ENCODE results near the gene RALGPS2. TPM values are rescaled to one million over a fixed set of nuclear protein-coding genes. Genes with fewer than 3 reads are reported as not detected.
A peak's percentile ranks its signal among the peaks of the same experiment; 100 is the strongest.

RALGPS2 gene
- total and polyA plus RNA-seq, 9 of the 15 experiments (the other 6 are each of a cell fraction or from before 2014, with no cell fraction given) = 0.28 to 6.5 (median 2.6) TPM

DNA sequence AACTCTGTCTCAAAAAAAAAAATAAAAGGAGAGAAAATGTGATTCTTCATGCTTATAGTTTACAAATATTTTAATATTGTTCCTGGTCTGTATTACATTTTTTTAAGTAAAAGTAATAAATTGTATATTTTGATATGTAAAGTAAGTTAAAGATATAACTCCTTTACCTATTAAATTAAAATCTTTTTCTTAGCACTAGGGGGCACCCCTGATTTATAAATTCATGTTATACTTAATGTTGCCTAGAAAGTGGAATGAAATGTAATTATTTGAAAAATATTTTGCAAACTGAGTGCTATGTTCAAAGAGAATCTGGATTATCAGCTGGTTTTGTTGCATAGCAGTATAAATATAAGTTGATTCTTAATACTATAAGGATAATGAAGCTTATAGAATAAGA is 49.2 kb downstream of the RALGPS2 start:
- H3K9me3 ChIP-seq (replicated peaks; ENCODE audit: control insufficient read depth, insufficient read depth, low read depth, low read length) = no peaks in the 10 kb centered on the region; the same call in 1 of the 2 replicates
- H3K4me2 ChIP-seq (ENCODE audit: insufficient read depth, low read length) = no peak overlapping the region
- intact Hi-C loops (cut with micrococcal nuclease) = loop anchor here (1.0 to 5.0 kb wide), 3 partner anchors 308 to 595 kb away; partner anchors contain the start of gene TOR3A
- POLR2A ChIA-PET = no interaction called here
- no peak overlapping the region for H3K27ac ChIP-seq (ENCODE audit: extremely low read depth, low read depth, low read length)
- peak in 1 of 4 experiments; percentile 37 for DNase-seq (ENCODE audit: extremely low read depth in 1 of 4, low spot score in 3 of 4)
- no peak overlapping the region for H2AFZ ChIP-seq (ENCODE audit: low read depth, low read length)
- CTCF ChIA-PET (ENCODE audit: low intra/inter-chr PET ratio) = interaction anchor here (0.9 to 1.5 kb wide), 6 partner anchors 228 to 1036 kb away, joined by 3 to 6 read pairs (median 4); no protein-coding TSS in a partner anchor
- no peaks in the 10 kb centered on the region for H4K20me1 ChIP-seq (replicated peaks; ENCODE audit: control insufficient read depth, insufficient read depth, low read length)
- no TSS peak for BruUV-seq (replicated peaks)
- no peaks in the 10 kb centered on the region for H3K36me3 ChIP-seq (ENCODE audit: control insufficient read depth, insufficient read depth, low read length)
- in situ Hi-C loops (cut with MboI) = no loop called here
- H3K9me1 ChIP-seq (ENCODE audit: control insufficient read depth, insufficient read depth, low read length) = no peaks in the 10 kb centered on the region
- no peak for FAIRE-seq
- H3K27me3 ChIP-seq (ENCODE audit: control insufficient read depth in 2 of 2, insufficient read depth in 2 of 2, low read length in 2 of 2) = no peaks in the 10 kb centered on the region
- peak; percentile 59; the same call in 1 of the 3 replicates for ATAC-seq
- no peaks in the 10 kb centered on the region for H3K79me2 ChIP-seq (ENCODE audit: control insufficient read depth, insufficient read depth, low read length)
- H3K4me3 ChIP-seq = no peak overlapping the region
- no peaks in the 10 kb centered on the region for H3K4me1 ChIP-seq (replicated peaks in 1 of 2; ENCODE audit: control insufficient read depth in 2 of 2, insufficient read depth in 2 of 2, low read length in 2 of 2)
- H3K9ac ChIP-seq (ENCODE audit: insufficient read depth in 1 of 2, low read depth in 2 of 2, low read length in 2 of 2) = no peak overlapping the region
- TF ChIP-seq L3MBTL2 (IDR thresholded peaks at IDR 0.05) (no peak), ZNF785 (CRISPR knock-in tag; IDR thresholded peaks at IDR 0.05) (no peak), RAD21 (CRISPR knock-in tag; conservative IDR thresholded peaks at IDR 0.05 in 1 of 2, IDR thresholded peaks at IDR 0.05 in 1 of 2) (peak; percentile 78 to 81), ZNF512 (tag; IDR thresholded peaks at IDR 0.05) (no peak), REST (IDR thresholded peaks at IDR 0.05; ENCODE audit: borderline replicate concordance) (peak; percentile 49; the same call in 1 of the 2 replicates), REST (CRISPR knock-in tag; IDR thresholded peaks at IDR 0.05; ENCODE audit: low read depth) (no peak)
- TF ChIP-seq, protein P1, sequence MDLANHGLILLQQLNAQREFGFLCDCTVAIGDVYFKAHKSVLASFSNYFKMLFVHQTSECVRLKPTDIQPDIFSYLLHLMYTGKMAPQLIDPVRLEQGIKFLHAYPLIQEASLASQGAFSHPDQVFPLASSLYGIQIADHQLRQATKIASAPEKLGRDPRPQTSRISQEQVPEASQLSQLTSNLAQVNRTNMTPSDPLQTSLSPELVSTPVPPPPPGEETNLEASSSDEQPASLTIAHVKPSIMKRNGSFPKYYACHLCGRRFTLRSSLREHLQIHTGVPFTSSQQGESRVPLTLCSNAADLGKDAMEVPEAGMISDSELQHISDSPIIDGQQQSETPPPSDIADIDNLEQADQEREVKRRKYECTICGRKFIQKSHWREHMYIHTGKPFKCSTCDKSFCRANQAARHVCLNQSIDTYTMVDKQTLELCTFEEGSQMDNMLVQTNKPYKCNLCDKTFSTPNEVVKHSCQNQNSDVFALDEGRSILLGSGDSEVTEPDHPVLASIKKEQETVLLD (IDR thresholded peaks at IDR 0.05) = no peak
- TF ChIP-seq, protein P2, sequence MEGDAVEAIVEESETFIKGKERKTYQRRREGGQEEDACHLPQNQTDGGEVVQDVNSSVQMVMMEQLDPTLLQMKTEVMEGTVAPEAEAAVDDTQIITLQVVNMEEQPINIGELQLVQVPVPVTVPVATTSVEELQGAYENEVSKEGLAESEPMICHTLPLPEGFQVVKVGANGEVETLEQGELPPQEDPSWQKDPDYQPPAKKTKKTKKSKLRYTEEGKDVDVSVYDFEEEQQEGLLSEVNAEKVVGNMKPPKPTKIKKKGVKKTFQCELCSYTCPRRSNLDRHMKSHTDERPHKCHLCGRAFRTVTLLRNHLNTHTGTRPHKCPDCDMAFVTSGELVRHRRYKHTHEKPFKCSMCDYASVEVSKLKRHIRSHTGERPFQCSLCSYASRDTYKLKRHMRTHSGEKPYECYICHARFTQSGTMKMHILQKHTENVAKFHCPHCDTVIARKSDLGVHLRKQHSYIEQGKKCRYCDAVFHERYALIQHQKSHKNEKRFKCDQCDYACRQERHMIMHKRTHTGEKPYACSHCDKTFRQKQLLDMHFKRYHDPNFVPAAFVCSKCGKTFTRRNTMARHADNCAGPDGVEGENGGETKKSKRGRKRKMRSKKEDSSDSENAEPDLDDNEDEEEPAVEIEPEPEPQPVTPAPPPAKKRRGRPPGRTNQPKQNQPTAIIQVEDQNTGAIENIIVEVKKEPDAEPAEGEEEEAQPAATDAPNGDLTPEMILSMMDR (IDR thresholded peaks at IDR 0.05 in 2 of 3, conservative IDR thresholded peaks at IDR 0.05 in 1 of 3; ENCODE audit: insufficient read depth in 2 of 3, low read depth in 1 of 3, low read length in 3 of 3) = peak in 2 of 3 experiments; percentile 30 to 69; a peak in 3 of 6 replicates
